Breast epithelium (tissue), 3 donors: ENCODE results near the gene TTYH3.

Experiments used
- CTCF ChIP-seq, 3 donors: fragments of 450-650 bp; IDR thresholded peaks; one replicate each; pipeline ENCODE4 v1.5.1; 2016 to 2017; ENCODE audit warnings: antibody characterized with exemption in 3 of 3, mild to moderate bottlenecking in 3 of 3, moderate library complexity in 3 of 3
- POLR2A ChIP-seq: fragments of 450-650 bp; IDR thresholded peaks from one replicate; pipeline ENCODE4 v1.6.1; 2016; ENCODE audit warnings: antibody characterized with exemption, mild to moderate bottlenecking, moderate library complexity
- POLR2AphosphoS5 ChIP-seq, 3 donors: sonication (generic); formaldehyde crosslinking; IDR thresholded peaks; one replicate each; pipeline ENCODE4 v1.6.1; 2017; ENCODE audit warnings: antibody characterized with exemption in 3 of 3

- TF ChIP-seq CTCF (IDR thresholded peaks at IDR 0.05) (no peak), POLR2A (no peak), POLR2AphosphoS5 (IDR thresholded peaks at IDR 0.05) (no peak)
Measured at GRCh38 chr7:2639695-2640481, 8.1 kb downstream of the TTYH3 start.
